Measurements from ENCODE around the gene WBP2NL.
"Not testable (repeated sequence)": the region's sequence is repeated elsewhere in the genome, so short reads cannot be mapped to it uniquely, and the experiment has no call there.

WBP2NL gene, protein sequence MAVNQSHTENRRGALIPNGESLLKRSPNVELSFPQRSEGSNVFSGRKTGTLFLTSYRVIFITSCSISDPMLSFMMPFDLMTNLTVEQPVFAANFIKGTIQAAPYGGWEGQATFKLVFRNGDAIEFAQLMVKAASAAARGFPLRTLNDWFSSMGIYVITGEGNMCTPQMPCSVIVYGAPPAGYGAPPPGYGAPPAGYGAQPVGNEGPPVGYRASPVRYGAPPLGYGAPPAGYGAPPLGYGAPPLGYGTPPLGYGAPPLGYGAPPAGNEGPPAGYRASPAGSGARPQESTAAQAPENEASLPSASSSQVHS
- total RNA-seq, result 0.46 to 4.1 (median 2.2) reads per million in 3 experiments

DNA sequence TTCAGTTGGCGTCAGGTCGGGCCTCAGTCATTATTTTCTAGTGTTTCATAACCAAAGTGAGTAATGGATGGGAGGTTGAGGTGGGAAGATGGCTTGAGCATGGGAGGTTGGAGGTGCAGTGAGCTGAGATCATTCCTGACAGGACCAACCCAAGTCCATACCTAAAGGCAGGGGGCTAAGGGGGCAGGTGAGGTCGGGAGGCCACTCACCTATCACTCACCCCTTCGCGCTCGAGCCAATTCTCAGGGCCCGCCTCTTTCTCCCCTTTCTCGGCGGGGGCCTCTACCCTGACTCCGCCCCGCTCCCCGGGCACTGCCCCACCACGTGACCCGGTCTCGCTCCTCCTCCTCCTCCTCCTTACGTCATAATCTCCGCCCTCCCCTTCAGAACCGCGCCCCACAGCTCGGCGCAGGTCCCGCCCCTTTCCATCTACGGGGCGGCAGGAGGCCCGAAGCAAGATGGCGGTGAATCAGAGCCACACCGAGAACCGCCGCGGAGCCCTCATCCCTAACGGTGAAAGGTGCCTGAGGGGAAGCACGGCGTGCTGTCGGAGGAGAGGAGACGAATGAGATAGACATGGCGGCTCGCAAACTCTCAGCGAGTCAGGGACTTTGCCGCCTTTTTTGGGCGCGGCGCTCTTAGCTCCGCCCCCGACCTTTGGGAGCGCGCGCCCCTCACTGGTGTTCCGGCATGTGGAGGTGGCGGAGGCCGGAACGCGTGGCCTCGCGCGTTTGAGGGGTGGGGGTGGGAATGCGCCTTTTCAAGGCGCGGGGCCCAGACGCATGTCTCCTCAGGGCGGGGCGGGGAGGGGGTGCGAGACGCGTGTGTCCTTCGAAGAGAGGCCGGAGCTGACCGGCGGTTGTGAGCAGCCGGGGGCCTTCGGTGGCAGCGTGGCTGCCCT lies at the start of gene WBP2NL:
WBP2NL (plus strand) TSS at position 428 of the 901 bp plus-strand sequence; CDS start at position 459, 31 bp downstream.
- DNase-seq, result peak; percentile 90

DNA sequence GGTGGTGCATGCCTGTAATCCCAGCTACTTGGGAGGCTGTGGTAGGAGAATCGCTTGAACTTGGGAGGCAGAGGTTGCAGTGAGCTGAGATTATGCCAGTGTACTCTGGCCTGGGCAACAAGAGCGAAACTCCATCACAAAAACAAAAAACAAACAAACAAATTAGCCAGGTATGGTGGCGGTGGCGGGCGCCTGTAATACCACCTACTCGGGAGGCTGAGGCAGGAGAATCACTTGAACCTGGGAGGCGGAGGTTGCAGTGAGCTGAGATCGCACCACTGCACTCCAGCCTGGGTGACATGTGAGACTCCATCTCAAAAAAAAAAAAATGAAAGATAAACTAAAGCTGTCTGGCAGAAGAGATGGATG lies 49.7 kb upstream of the WBP2NL start:
- not testable (repeated sequence) for DNase-seq

DNA sequence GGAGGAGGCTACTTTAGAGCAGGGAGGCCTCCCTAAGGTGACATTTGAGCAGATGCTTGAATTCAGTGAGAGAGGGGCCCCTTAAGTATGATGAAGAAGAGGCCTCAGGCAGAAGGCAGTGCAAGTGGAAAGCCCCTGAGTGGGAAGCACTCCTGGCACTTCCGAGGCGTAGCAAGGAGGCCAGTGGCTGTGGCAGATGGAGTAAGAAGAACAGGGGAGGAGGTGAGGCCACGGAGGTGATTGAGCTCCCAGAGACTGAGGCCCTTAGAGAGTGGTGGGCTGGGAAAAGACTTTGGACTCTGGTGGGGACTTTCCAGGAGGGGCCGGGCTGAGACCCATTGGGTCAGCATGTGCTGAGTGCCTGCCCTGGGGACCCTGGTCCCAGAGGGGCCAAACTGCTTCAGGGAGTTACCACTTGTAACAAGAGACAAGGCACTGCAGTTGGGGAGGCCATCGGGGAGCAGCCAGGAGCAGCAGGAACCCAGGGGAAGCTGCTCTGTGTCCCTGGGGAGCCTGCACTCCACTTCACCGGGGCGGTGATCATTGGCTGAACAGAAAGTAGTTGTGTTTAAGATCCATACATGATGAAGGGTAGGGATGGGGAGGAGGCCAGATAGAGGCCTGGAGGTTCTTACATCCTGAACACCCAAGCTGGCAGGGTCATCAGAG lies 49.2 kb upstream of the WBP2NL start:
- DNase-seq, result no peak

DNA sequence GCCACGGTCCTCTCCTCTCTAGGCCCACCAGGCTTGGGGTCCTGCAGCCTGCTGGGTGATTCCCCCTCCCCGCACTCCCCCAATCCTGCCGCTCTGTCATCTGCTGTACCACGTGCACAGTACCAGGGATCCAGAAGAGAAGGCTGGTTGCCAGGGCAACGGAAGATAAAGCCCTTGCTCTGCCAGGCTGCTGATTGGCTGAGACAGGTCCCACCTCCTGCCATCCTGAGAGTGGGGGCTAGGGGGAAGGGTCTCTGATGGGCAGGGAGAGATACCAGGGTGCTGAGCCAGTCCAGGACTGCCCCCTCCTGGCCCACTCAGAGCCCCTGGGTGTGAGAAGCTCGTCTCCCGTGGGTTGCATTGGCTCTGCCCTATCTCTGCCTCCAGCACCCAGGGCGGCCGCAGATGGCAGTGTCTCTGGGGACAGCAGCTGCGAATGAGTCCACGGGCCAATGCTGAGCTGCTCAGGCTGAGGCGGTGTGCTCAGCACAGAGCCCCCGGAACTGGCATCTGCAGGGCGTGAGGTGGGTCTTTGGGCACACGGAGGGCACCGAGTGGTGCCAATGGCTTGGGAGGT lies 46.6 kb upstream of the WBP2NL start, which contains the start of gene SMIM45:
SMIM45 (plus strand) TSS at position 253 of the 577 bp plus-strand sequence.
- no peak for DNase-seq

DNA sequence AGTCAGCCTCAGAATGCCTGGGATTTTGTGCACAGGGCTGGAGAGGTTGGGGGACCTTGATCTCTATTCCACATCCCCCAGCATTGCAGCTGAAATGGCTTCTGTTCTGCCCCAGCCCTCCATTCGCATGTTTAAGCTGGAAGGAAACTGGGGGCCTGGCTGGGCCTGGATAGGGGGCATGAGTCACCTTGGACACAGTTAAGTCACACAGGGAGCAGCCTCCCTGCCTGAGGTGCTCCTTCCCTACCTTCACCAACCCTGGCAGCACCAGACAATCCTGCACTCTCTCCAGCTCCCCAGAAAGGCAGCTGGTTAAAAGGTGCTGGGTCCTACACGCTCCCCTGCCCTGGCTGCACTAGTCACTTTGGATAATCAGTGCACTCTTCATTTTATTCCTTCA lies 45.9 kb upstream of the WBP2NL start:
- DNase-seq, result no peak

DNA sequence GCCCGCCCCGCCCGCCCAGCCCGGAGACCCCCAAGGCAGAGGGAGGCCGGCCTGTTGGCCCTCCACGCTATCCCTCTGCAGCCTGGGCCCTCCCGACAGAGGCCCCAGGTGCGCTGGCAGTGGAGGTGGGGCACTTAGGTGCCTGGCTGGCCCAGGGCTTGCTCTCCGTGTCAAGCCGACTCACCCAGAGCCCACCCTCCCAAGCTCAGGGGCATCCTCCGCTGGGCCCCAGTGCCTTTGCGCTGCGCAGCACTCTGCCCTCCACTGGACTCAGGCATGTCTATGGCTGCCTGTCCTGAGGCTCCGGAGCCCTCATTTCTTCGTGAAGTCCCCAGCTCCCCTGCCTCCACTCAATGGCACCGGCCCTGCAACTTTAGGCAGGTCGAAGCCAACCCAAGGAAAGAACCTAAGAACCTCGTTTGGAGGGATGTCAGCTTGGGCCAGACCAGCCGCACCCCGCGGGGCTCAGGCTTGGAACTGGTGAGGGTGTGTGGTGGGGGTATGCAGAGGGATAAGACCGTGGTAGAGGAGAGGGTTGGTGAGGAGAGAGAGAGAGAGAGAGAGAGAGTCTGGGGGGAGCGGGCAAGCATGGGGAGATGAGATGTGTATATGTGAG lies 40.5 kb upstream of the WBP2NL start:
- no peak for DNase-seq

DNA sequence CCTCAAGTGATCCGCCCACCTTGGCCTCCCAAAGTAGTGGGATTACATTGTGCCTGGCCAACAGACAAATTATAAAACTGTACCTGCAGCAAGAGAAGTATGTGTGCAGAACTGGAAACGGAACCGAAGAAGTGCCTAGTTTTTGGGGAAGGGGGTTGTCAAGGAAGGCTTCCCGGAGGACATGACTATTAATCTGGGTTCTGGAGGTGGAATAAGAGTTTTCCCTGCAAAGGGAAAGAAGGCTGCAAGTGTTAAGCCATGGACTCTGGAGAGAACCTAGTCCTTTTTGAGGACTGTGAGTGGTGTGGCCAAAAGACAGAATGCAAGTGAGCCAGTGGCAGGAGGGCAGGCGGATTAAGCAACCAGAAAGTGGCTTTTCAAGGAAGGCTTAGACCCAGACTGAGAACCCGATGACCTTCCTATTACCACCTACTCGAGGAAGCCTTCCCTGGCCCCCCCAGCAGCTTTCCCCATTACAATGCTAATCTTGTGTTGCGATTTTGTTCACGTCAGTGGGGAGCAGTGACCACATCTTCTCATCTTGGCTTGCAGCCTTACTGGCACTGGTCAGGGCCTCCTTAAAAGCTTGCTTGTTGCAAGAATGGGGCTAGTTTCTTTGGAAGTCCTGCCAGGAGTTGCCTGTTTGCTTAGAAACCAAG lies 35.0 kb upstream of the WBP2NL start:
- no peak for DNase-seq

DNA sequence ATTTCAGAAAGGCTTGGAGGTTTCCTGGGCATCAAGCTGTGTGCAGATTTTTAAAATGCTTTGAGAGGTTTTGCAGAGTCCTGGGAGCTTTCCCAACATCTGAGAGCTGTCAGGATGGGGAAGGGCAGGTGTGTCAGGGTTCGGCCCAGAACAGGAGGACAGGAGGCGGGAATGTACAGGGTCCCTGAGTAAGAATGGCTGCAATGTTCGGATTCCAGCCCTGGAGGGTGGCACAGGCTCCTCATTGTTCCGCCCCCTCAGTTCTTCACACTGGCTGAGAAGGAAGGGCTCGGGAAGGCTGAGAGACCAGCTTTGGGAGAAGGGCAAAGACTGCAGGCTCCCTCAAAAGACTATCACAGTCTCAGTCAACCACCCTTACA lies 34.5 kb upstream of the WBP2NL start:
- DNase-seq, result no peak

DNA sequence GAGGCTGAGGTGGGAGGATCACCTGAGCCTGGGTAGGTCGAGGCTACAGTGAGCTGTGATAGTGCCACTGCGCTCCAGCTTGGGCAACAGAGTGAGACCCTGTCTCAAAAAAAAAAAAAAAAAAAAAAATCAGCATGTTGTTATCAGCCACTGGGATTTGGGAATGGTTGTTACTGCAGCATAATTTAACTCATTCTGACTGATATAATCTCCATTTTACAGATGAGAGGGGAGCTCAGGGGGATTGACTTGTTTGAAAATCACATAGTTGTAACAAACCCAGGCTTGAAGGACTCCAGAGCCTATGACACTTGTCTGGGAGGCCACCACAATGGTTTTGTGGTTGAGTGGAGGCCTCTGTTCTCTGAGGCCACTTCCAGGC lies 32.4 kb upstream of the WBP2NL start:
- DNase-seq, result no peak

DNA sequence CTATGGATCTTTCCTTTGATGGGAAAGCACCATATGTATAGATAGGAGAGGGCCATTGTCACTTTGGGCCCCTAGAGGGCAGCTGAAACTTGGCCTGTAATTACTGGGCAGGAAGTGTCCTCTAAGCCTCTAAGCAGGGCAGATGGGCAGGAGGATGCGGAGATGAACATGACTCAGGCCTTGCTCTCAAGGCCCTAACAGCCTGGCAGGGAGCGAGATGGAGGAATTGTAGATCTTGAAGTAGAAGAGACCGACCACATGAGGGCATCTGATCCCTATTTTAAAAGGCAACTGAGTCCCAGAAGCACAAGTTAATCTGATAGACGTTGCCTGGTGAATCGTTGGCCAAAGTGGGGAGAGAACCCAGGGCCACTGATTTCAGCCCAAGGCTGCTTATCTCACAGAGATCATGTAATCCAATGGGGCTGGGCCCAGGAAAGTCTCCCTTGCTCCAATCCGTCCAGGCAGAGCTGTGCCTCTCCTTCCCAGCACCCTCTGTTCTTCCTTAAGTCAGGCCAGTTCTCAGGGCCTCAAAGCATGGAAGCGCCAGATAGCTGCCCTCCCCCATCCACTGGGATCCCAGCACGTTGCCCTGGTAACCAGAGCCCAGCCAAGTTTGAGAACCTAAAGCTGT lies 31.9 kb upstream of the WBP2NL start:
- DNase-seq, result peak; percentile 49

DNA sequence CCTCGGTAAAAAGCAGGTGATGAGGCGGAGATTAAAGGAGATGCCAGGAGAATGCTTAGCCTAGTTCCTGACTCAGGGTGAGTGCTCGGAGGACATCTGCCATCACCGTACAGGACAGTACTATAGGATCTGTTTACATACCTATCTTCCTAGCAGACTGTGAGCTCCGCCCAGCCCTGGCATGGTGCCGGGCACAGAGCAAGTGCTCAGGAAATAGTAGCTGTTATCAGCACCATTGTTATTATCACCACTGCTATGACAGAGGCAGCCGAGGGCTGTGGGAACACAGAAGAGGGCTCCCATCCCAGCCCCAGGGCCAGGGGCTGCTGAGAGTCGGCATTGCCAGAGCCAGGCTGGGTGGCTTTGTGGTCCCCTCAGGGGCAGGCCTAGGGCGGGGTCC lies 30.0 kb upstream of the WBP2NL start:
- DNase-seq, result no peak

DNA sequence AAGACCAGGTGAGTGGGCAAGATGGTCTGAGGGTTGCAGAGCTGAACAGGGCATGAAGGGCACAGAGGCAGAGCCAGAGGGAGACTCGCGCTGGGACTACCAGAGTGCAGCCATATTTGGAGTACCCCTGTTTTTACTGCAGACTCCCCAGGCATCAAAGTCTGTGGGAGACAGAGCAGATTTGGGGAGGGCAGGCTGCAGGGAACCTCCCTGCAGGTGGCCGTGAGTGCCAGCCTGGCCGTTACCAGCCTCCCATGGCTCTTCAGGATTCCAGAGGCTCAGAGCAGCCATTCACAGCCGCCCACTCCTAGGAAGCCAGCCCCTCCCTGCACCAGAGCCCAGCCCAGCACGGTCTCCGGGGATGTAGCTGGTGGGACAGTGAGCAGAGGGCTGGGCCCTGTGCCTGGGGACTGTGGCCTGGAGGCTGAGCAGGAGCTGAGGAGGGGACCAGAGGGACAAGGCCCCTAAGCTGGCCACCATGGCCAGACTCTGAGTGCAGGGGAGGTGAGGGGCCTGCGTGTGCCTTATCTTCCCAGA lies 29.4 kb upstream of the WBP2NL start, which contains the start of gene SEPTIN3:
SEPTIN3 (plus strand) TSS at position 334 of the 537 bp plus-strand sequence. CDS start 2,050 bp downstream, outside the sequence.
- no peak for DNase-seq

DNA sequence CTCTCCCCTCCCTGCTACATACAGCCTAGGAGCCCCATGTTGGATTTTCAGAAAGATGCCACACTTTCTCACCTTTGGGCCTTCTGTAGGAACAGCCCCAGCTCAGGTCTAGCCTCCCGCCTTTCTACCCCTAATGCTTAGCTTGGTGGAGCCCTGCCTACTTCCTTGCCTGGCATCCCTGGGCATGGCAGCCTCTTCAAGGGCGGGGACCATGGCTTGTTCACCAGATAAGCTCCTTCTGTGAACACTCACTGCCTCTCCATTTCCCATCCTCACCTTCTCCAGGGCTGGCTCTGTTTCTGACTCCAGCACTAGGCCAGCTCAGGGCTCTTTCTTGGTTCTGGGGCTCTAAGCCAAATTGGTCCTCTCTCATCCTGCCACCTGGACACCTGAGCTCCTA lies 28.0 kb upstream of the WBP2NL start:
- no peak for DNase-seq

DNA sequence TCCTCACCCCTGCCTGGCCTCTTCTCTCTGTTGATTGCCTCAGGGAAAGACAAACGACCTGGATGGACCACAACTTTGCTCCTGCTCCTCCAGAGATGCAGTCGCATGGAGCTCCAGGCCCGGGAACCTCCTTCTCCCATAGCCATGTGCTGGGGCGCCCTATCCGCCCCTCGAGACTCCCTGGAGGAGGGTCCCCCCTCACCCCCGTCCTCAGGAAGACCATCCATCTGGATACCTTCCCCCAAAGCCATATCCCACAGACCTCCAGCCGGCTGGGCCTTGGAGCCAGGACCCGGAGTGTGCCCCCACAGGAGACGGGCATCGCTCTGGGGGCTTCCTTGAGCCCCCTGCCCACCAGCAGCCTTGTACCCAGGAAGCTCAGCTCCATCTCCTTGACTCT lies 27.2 kb upstream of the WBP2NL start:
- DNase-seq, result no peak

DNA sequence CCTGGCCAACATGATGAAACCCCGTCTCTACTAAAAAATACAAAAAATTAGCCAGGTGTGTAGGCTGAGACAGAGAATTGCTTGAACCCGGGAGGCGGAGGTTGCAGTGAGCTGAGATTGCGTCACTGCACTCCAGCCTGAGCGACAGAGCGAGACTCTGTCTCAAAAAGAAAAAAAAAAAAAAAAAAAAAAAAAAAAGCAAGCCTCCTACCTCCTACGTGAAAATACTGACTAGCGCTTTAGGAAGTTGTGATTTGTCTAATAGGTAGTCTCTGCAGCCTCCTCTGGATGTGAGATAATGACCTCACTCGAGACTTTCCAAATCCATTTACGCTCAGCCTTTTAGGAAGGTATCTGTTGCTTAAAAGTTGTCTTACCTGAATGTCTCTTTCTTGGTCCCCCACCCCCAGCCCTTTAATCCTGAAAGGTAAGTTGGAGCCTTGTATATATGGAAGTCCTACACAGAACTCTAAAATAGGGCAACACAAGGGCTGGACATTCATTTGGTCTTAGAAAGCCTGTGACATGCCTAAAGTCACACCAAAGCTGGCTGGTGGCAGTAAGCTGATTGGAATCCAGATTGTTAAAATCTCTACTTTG lies 23.8 kb upstream of the WBP2NL start:
- no peak for DNase-seq

DNA sequence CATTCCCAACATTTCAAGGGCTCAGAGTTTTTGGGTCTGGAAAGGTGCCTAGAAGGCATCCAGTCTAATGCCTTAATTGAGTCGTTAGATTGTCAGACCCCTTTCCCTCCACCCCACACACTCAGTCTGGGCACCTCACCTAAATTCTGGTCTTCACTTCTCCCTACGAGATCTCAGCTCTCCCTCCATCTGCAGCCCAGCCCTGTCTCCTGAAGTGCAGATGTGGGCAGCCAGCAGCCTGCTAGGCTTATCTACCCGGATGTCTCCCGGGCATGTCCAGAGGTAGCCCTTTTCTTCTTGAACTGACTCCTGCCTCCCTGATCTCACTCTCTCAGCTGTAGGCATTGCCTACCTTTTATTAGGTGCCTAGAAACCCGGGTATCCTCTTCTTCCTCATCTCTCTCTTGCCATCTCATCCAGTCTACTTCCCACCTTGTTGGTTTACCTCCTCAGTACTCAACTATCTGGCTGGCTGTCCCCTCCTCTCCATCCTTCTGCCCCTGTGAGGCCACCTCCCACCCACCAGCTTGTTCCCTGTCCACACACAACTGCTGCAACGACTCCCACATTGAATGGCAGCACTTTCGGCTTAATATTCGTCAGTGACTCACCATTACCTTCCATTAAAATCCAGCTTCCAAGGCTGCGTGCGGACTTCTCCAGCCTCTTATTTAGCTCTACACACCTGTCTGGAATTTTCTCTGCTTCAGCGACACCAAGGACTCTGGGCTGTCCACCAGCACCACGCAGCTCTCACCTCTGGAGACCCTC lies 23.1 kb upstream of the WBP2NL start:
- DNase-seq, result no peak

DNA sequence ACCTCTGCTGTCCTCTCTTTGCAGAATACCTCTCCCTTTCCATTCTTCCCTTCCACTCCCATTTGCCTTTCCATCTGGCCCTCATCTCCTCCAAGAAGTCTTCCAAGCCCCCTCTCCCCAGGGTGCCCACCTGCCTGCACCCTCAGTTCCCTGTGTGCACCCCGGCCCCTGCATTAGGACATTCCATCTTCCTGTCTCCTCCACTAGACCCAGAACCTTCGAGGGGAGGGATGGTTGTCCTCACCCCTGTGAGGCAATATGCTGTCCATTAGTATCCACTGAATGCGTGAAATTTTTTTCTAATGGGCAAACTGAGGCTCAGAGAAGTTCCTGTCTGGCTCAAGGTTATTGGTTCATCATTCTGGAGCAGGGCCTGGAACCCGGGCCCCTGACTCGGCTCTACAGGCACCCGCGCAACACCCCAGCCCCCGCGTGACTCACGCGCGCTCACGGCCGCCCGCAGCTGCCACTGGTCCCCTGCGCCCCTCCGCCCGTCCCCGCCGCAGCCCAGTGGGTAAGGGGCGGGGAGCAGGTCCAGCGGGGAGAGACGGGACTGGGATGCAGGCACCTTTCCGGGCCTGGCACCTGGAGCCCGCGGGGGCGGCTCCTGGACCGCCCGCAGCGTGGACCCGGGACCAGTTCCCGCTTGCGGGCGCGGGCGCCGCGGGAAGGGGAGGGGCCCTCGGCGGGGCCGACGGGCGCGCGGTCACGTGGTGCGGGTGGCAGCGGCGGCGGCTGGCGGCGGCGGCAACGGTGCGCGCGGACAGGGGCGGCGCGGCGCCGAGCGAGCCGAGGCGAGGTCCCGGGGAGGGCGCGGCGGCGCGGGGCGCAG lies 22.3 kb upstream of the WBP2NL start:
- peak; percentile 38 for DNase-seq

DNA sequence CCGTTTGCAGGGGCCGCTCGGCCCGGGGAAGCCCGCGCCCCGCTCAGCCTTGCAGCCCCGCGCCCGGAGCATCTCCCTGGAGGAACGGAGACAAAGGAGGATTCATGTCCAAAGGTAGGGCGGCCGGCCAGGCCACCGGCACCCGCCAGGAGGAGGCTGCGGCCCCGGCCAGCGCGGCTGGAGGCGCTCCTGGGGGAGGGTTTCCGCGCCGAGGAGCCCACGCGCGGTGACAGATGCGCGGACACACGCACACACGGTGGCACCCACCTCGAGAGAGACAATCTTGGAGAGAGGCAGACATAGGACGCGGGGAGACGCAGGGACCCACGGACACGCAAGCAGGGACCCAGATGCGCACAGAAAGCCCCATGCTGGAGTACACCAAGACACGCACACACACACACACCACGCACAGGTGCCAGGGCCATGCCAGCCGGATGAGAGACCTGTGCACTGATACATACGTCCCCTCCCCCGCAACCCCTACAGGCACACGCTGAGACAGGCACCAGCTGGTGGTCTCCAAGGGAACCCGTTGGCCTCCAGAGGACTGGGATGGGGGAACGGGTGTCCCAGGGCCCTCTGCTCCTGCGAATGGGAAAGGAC lies 21.5 kb upstream of the WBP2NL start:
- no peak for DNase-seq

All from central memory CD4-positive, alpha-beta T cell (primary cell).